SK-N-SH (cell line): Measurements from ENCODE around the gene ZNF217. TPM values are rescaled to one million over a fixed set of nuclear protein-coding genes. Genes with fewer than 3 reads are reported as not detected.

ENCODE experiments used
- CTCF ChIA-PET: fragments of 300-600, 350-600 bp; formaldehyde crosslinking; extraction: SDS; loops from one replicate; lab custom pipeline; 2021; lab: Yijun Ruan, JAX
- POLR2A ChIA-PET: fragments of 350-600 bp; sonication (Branson Sonifier 250); formaldehyde crosslinking; extraction: SDS; loops from one replicate; lab custom pipeline; 2020; ENCODE audit warnings: antibody characterized with exemption, inconsistent platforms; lab: Yijun Ruan, JAX
- DNase-seq: peaks from one replicate; pipeline ENCODE4 v3.0.0; 2012
- H2AFZ ChIP-seq: fragments of 200-600 bp; sonication (generic); 2 replicates; pipeline ENCODE4 v1.8.1; 2016; ENCODE audit warnings: antibody characterized with exemption, mild to moderate bottlenecking, low read depth
- H3F3A ChIP-seq: fragments of 200-600 bp; sonication (generic); replicated peaks from 2 replicates; pipeline ENCODE3; 2016; ENCODE audit warnings: antibody characterized with exemption, mild to moderate bottlenecking; ENCODE audit not compliant: insufficient read depth
- H3K27ac ChIP-seq, 2 experiments: fragments of 200-500 bp in 1 of 2; fragments of 200-600 bp in 1 of 2; sonication (Bioruptor generic) in 1 of 2; sonication (generic), shearing (Covaris generic) in 1 of 2; 2 replicates each; pipeline versions ENCODE4 v1.5.1 to v1.6.1; 2014 to 2016; ENCODE audit warnings: low read depth in 2 of 2, inconsistent platforms in 1 of 2, low read length in 1 of 2, mild to moderate bottlenecking in 1 of 2, mixed read lengths in 1 of 2
- H3K27me3 ChIP-seq: fragments of 200-600 bp; sonication (generic), shearing (Covaris generic); 2 replicates; pipeline ENCODE4 v1.6.1; 2016; ENCODE audit warnings: mixed run types; ENCODE audit not compliant: insufficient read depth
- H3K36me3 ChIP-seq, 2 experiments: fragments of 200-500 bp in 1 of 2; fragments of 200-600 bp in 1 of 2; sonication (Bioruptor generic) in 1 of 2; sonication (generic) in 1 of 2; replicated peaks in 1 of 2; 2 replicates each; pipeline versions ENCODE3 to v1.5.1; 2014 to 2016; ENCODE audit warnings: low read length in 1 of 2, mild to moderate bottlenecking in 1 of 2; ENCODE audit not compliant: insufficient read depth in 2 of 2, control insufficient read depth in 1 of 2
- H3K4me1 ChIP-seq, 2 experiments: fragments of 200-500 bp in 1 of 2; fragments of 200-600 bp in 1 of 2; sonication (Bioruptor generic) in 1 of 2; sonication (generic), shearing (Covaris generic) in 1 of 2; 2 replicates each; pipeline versions ENCODE4 v1.5.1 to v1.6.1; 2014 to 2016; ENCODE audit warnings: low read depth in 1 of 2, low read length in 1 of 2, mixed run types in 1 of 2; ENCODE audit not compliant: insufficient read depth in 2 of 2, control insufficient read depth in 1 of 2
- H3K4me2 ChIP-seq: fragments of 200-600 bp; sonication (generic), shearing (Covaris generic); 2 replicates; pipeline ENCODE4 v1.6.1; 2017; ENCODE audit warnings: mixed run types
- H3K4me3 ChIP-seq, 2 experiments: fragments of 200-500 bp in 1 of 2; fragments of 200-600 bp in 1 of 2; sonication (Bioruptor generic) in 1 of 2; sonication (generic), shearing (Covaris generic) in 1 of 2; 2 replicates each; pipeline versions ENCODE4 v1.5.1 to v1.8.1; 2014 to 2016; ENCODE audit warnings: low read depth in 2 of 2, inconsistent platforms in 1 of 2, low read length in 1 of 2, mild to moderate bottlenecking in 1 of 2, mixed read lengths in 1 of 2, moderate library complexity in 1 of 2
- H3K79me2 ChIP-seq: fragments of 200-600 bp; sonication (generic); 2 replicates; pipeline ENCODE4 v1.8.1; 2017; ENCODE audit warnings: mild to moderate bottlenecking; ENCODE audit not compliant: insufficient read depth
- H3K9ac ChIP-seq: fragments of 200-600 bp; sonication (generic); 2 replicates; pipeline ENCODE4 v1.6.1; 2017; ENCODE audit warnings: mixed run types
- H3K9me2 ChIP-seq: fragments of 200-600 bp; sonication (generic); 2 replicates; pipeline ENCODE4 v1.6.1; 2017; ENCODE audit warnings: mixed run types
- H3K9me3 ChIP-seq: fragments of 200-600 bp; sonication (generic); 2 replicates; pipeline ENCODE4 v1.6.1; 2017; ENCODE audit warnings: mixed run types, mild to moderate bottlenecking, moderate library complexity
- H4K20me1 ChIP-seq: fragments of 200-600 bp; sonication (generic); 2 replicates; pipeline ENCODE4 v1.6.1; 2017; ENCODE audit warnings: mild to moderate bottlenecking, mixed run types; ENCODE audit not compliant: insufficient read depth
- CHD2 ChIP-seq: fragments of 150-350 bp; IDR thresholded peaks from 2 replicates; pipeline ENCODE4 v1.6.1; 2018; ENCODE audit warnings: low read length; ENCODE audit not compliant: partially characterized antibody
- CTCF ChIP-seq: fragments of 200-600 bp; sonication (generic); IDR thresholded peaks from 2 replicates; pipeline ENCODE4 v1.6.1; 2017; ENCODE audit warnings: antibody characterized with exemption, mild to moderate bottlenecking, moderate library complexity
- EP300 ChIP-seq, 2 experiments: IDR thresholded peaks; 2 replicates each; pipeline versions ENCODE4 v1.4.0 to v1.6.1; 2012; ENCODE audit warnings: borderline replicate concordance in 1 of 2, low read depth in 1 of 2, low read length in 1 of 2
- FOSL2 ChIP-seq: IDR thresholded peaks from 2 replicates; pipeline ENCODE4 v1.4.0; 2012; ENCODE audit warnings: low read depth, mild to moderate bottlenecking, moderate library complexity, borderline replicate concordance
- FOXJ3 ChIP-seq: sonication (generic); formaldehyde crosslinking; IDR thresholded peaks from 2 replicates; pipeline ENCODE4 v1.5.1; 2020; ENCODE audit warnings: mild to moderate bottlenecking, missing genetic modification reagents
- MAX ChIP-seq: IDR thresholded peaks from 2 replicates; pipeline ENCODE4 v1.4.0; 2012; ENCODE audit warnings: low read depth
- NRF1 ChIP-seq: IDR thresholded peaks from 2 replicates; pipeline ENCODE4 v1.6.1; 2012; ENCODE audit warnings: low read depth, mild to moderate bottlenecking, low read length
- PBX3 ChIP-seq: IDR thresholded peaks from 2 replicates; pipeline ENCODE4; 2012
- RAD21 ChIP-seq: IDR thresholded peaks from 2 replicates; pipeline ENCODE4 v1.6.1; 2012; ENCODE audit warnings: mild to moderate bottlenecking, low read length
- RCOR1 ChIP-seq: fragments of 150-350 bp; IDR thresholded peaks from 2 replicates; pipeline ENCODE4 v1.6.1; 2017; ENCODE audit warnings: antibody characterized with exemption, low read length
- RXRA ChIP-seq: IDR thresholded peaks from 2 replicates; pipeline ENCODE4 v1.4.0; 2012; ENCODE audit warnings: low read depth, mild to moderate bottlenecking, borderline replicate concordance
- TEAD4 ChIP-seq: IDR thresholded peaks from 2 replicates; pipeline ENCODE4 v1.4.0; 2012; ENCODE audit warnings: mild to moderate bottlenecking, borderline replicate concordance; ENCODE audit not compliant: insufficient read depth
- WGBS: methylation state at CpG from one replicate; pipeline ENCODE4 v1.1.6; 2017; ENCODE audit warnings: low lambda C conversion rate; 5-methylcytosine and 5-hydroxymethylcytosine counted together
- polyA plus RNA-seq, 3 experiments: library from polyadenylated mRNA; depleted of rRNA; stranded (reverse); fragments of >200 nt; gene quantifications; 2 replicates each; pipeline ENCODE4 v1.2.3, GENCODE V29; 2012
- TF ChIP-seq, protein P1 (sequence below): fragments of 150-350 bp; IDR thresholded peaks from 2 replicates; pipeline ENCODE4 v1.6.1; 2016; ENCODE audit warnings: mild to moderate bottlenecking, low read depth, low read length
- TF ChIP-seq, protein P2 (sequence below): IDR thresholded peaks from 2 replicates; pipeline ENCODE4 v1.6.1; 2012; ENCODE audit warnings: mild to moderate bottlenecking, low read depth, low read length, moderate library complexity

Gene ZNF217
- polyA plus RNA-seq, 1 of the 3 experiments (the other 2 are of a cell fraction) = 6.9 TPM

DNA sequence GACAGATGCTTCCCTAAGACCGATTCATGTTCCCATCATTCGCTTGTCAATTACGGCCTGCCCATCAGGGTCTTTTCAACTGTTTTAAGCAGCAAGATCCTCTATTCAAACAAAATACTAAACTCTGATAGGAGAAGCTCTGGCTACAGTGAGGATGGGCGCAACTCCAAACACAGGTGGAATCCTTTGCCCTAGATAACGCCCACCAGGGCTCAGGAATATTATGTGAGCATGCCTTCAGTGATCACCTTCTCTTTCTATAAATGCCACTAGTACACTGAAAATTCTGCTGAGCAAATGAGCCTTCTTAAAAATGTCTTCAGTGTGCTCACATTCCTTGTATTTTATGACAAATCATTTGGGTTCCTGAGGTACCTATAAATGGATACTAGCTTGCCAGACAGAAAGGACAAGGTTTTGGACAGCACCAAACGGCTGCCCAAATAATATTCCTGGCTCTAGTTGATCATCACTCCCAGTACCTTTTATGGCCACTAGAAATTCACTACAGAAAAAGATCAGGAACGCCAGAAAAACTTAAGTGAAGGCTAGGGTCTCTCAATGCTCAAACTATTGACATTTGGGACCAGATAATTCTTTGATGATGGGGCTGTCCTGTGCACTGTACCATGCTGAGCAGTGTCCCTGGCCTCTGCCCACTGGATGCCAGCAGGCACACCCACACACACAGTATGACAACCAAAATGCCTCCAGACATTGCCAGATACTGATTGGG, 13.1 kb downstream of the ZNF217 start:
- Histone ChIP-seq H3K27me3 (no peaks in the 10 kb centered on the region), H2AFZ (no peak overlapping the region), H3K4me1 (peaks cover 12 to 64% of the 10 kb centered on the region in 2 experiments), H3K4me3 (no peak overlapping the region), H3K36me3 (peaks cover 60% of the 10 kb centered on the region in 2 experiments), H3K79me2 (peaks cover 100% of the 10 kb centered on the region), H3K9me3 (no peaks in the 10 kb centered on the region), H3K9ac (peak overlapping the region; percentile 60; the same call in 1 of the 2 replicates), H4K20me1 (peaks cover 30% of the 10 kb centered on the region), H3K27ac (peak overlapping the region in 1 of 2 experiments; percentile 95; a peak in 2 of 4 replicates), H3F3A (peaks cover 59% of the 10 kb centered on the region), H3K9me2 (no peaks in the 10 kb centered on the region), H3K4me2 (peak overlapping the region; percentile 69)
- ChIA-PET CTCF (interaction anchor here (0.9 to 7.9 kb wide), 10 partner anchors 30 to 481 kb away, joined by 3 to 46 read pairs (median 3); no protein-coding TSS in a partner anchor), POLR2A (no interaction called here)
- no peak for DNase-seq
- TF ChIP-seq, protein P1, sequence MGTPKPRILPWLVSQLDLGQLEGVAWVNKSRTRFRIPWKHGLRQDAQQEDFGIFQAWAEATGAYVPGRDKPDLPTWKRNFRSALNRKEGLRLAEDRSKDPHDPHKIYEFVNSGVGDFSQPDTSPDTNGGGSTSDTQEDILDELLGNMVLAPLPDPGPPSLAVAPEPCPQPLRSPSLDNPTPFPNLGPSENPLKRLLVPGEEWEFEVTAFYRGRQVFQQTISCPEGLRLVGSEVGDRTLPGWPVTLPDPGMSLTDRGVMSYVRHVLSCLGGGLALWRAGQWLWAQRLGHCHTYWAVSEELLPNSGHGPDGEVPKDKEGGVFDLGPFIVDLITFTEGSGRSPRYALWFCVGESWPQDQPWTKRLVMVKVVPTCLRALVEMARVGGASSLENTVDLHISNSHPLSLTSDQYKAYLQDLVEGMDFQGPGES = no peak
- TF ChIP-seq, protein P2, sequence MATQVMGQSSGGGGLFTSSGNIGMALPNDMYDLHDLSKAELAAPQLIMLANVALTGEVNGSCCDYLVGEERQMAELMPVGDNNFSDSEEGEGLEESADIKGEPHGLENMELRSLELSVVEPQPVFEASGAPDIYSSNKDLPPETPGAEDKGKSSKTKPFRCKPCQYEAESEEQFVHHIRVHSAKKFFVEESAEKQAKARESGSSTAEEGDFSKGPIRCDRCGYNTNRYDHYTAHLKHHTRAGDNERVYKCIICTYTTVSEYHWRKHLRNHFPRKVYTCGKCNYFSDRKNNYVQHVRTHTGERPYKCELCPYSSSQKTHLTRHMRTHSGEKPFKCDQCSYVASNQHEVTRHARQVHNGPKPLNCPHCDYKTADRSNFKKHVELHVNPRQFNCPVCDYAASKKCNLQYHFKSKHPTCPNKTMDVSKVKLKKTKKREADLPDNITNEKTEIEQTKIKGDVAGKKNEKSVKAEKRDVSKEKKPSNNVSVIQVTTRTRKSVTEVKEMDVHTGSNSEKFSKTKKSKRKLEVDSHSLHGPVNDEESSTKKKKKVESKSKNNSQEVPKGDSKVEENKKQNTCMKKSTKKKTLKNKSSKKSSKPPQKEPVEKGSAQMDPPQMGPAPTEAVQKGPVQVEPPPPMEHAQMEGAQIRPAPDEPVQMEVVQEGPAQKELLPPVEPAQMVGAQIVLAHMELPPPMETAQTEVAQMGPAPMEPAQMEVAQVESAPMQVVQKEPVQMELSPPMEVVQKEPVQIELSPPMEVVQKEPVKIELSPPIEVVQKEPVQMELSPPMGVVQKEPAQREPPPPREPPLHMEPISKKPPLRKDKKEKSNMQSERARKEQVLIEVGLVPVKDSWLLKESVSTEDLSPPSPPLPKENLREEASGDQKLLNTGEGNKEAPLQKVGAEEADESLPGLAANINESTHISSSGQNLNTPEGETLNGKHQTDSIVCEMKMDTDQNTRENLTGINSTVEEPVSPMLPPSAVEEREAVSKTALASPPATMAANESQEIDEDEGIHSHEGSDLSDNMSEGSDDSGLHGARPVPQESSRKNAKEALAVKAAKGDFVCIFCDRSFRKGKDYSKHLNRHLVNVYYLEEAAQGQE = 0 out of 2 replicates have a peak, but pooled peaks have one; percentile 22
- TF ChIP-seq CTCF (peak; percentile 37), CHD2 (no peak), MAX (no peak), RAD21 (no peak), NRF1 (no peak), FOSL2 (no peak), EP300 (IDR thresholded peaks at IDR 0.05; ENCODE audit: borderline replicate concordance in 1 of 2, low read depth in 1 of 2, low read length in 1 of 2) (no peak), RCOR1 (no peak), RXRA (no peak), TEAD4 (no peak), FOXJ3 (CRISPR knock-in tag) (no peak), PBX3 (no peak)
- 84% methylated on average over 7 of the region's 7 CpGs for WGBS
